NCI-H2107 treated with DMSO at 0.1 percent for 48 hours (cell line): Measurements from ENCODE around the gene STRIP1.
"Not testable (repeated sequence)": the region's sequence is repeated elsewhere in the genome, so short reads cannot be mapped to it uniquely, and the experiment has no call there.

Source experiments
- DNase-seq: peaks from one replicate; lab custom pipeline; 2025; ENCODE audit not compliant: unreplicated experiment; lab: John Stamatoyannopoulos, UW

Gene STRIP1

GRCh38 chr1:110067893-110068645 is 33.6 kb downstream of the STRIP1 start:
- DNase-seq = no peak

GRCh38 chr1:110068646-110069403 is 34.4 kb downstream of the STRIP1 start:
- no peak for DNase-seq

- no peak for DNase-seq
Measured at GRCh38 chr1:110069404-110070281, 35.2 kb downstream of the STRIP1 start.

GRCh38 chr1:110070282-110070669 is 35.9 kb downstream of the STRIP1 start:
- DNase-seq = no peak

- no peak for DNase-seq
Measured at GRCh38 chr1:110070671-110071242, 36.3 kb downstream of the STRIP1 start, which contains the start of gene ALX3. Gene ALX3, minus strand, starts transcription at chr1:110070672. Its CDS starts 60 bp downstream, at chr1:110070612.

- no peak for DNase-seq
Measured at GRCh38 chr1:110074166-110074565, 39.7 kb downstream of the STRIP1 start.

GRCh38 chr1:110076789-110077500 is 42.5 kb downstream of the STRIP1 start:
- no peak for DNase-seq

GRCh38 chr1:110079995-110080394 is 45.6 kb downstream of the STRIP1 start:
- not testable (repeated sequence) for DNase-seq

- DNase-seq = no peak
Measured at GRCh38 chr1:110081061-110081460, 46.6 kb downstream of the STRIP1 start.

GRCh38 chr1:110082477-110082876 is 48.1 kb downstream of the STRIP1 start:
- DNase-seq = no peak

- no peak for DNase-seq
Measured at GRCh38 chr1:110083061-110083865, 48.8 kb downstream of the STRIP1 start.

GRCh38 chr1:110083866-110084226 is 49.4 kb downstream of the STRIP1 start:
- DNase-seq = no peak

GRCh38 chr1:110084227-110085078 is 50.0 kb downstream of the STRIP1 start:
- no peak for DNase-seq

- DNase-seq = no peak
Measured at GRCh38 chr1:110085671-110086070, 51.2 kb downstream of the STRIP1 start.

- no peak for DNase-seq
Measured at GRCh38 chr1:110086961-110087360, 52.5 kb downstream of the STRIP1 start.

- peak; percentile 43 for DNase-seq
Measured at GRCh38 chr1:110087812-110088738, 53.7 kb downstream of the STRIP1 start.

- no peak for DNase-seq
Measured at GRCh38 chr1:110088739-110089316, 54.4 kb downstream of the STRIP1 start.
